PFSK-1 (cell line): ENCODE results near the gene PLSCR5.

Experiments
- FOXP2 ChIP-seq: optimal IDR thresholded peaks from 2 replicates; pipeline ENCODE3; 2011; ENCODE audit warnings: borderline replicate concordance, control low read depth, inconsistent platforms; ENCODE audit not compliant: insufficient read depth; ENCODE audit errors: extremely low read length, extremely low read depth
- POLR2AphosphoS5 ChIP-seq: IDR thresholded peaks from 2 replicates; pipeline ENCODE4 v1.6.1; 2012; ENCODE audit warnings: low read depth, mild to moderate bottlenecking, control low read depth, low read length, moderate library complexity
- REST ChIP-seq, 2 experiments: IDR thresholded peaks; 2 replicates each; pipeline versions ENCODE4 v1.6.1 to v1.8.0; 2011 to 2012; ENCODE audit warnings: low read depth in 2 of 2, low read length in 2 of 2, control low read depth in 1 of 2, inconsistent platforms in 1 of 2, mild to moderate bottlenecking in 1 of 2, moderate library complexity in 1 of 2; ENCODE audit not compliant: insufficient read depth in 1 of 2
- TAF1 ChIP-seq: IDR thresholded peaks from 2 replicates; pipeline ENCODE4 v1.6.1; 2012; ENCODE audit warnings: low read length, control low read depth, borderline replicate concordance; ENCODE audit not compliant: insufficient read depth

GRCh38 chr3:146560678-146561077 lies 44.5 kb downstream of the PLSCR5 start:
- no peak for TF ChIP-seq POLR2AphosphoS5
- TF ChIP-seq FOXP2: no peak
- no peak for TF ChIP-seq REST (IDR thresholded peaks at IDR 0.05; ENCODE audit: insufficient read depth in 1 of 2, low read depth in 2 of 2, low read length in 2 of 2)
- TF ChIP-seq TAF1: no peak
